Lung (tissue), 12 donors: ENCODE data around the gene CEBPB. TPM values are rescaled to one million over a fixed set of nuclear protein-coding genes. Genes with fewer than 3 reads are reported as not detected.

ENCODE experiments used
- ATAC-seq: fragments of 200-7000 bp; cut with Tn5 transposase; one replicate; pipeline ENCODE4 v1.9.1; 2020; ENCODE audit warnings: moderate number of reproducible peaks; ENCODE audit not compliant: insufficient read depth, low FRiP score
- DNase-seq, 3 donors: peaks; one replicate each; pipeline ENCODE4 v3.0.0-alpha.2; 2013 to 2017
- H3K27ac ChIP-seq, 2 donors: one replicate each; pipeline ENCODE4 v1.5.1; 2013; ENCODE audit warnings: mild to moderate bottlenecking in 2 of 2, moderate library complexity in 2 of 2, control low read depth in 1 of 2, inconsistent platforms in 1 of 2, low read depth in 1 of 2, low read length in 1 of 2
- H3K27me3 ChIP-seq, 3 donors: one replicate each; pipeline ENCODE4 v1.5.1; 2013; ENCODE audit warnings: low read length in 2 of 3; ENCODE audit not compliant: control insufficient read depth in 3 of 3, insufficient read depth in 3 of 3
- H3K36me3 ChIP-seq, 4 donors: one replicate each; pipeline ENCODE4 v1.5.1; 2013; ENCODE audit warnings: low read length in 4 of 4, mild to moderate bottlenecking in 1 of 4, moderate library complexity in 1 of 4; ENCODE audit not compliant: control insufficient read depth in 4 of 4, insufficient read depth in 4 of 4
- H3K4me1 ChIP-seq, 5 donors: one replicate each; pipeline ENCODE4 v1.5.1; 2013; ENCODE audit warnings: low read length in 5 of 5, mild to moderate bottlenecking in 2 of 5, moderate library complexity in 1 of 5; ENCODE audit not compliant: control insufficient read depth in 5 of 5, insufficient read depth in 5 of 5
- H3K4me3 ChIP-seq: one replicate; pipeline ENCODE4 v1.5.1; 2013; ENCODE audit warnings: mild to moderate bottlenecking, control low read depth, moderate library complexity
- H3K9ac ChIP-seq, 2 donors: one replicate each; pipeline ENCODE4 v1.5.1; 2013; ENCODE audit warnings: low read length in 2 of 2, control low read depth in 1 of 2; ENCODE audit not compliant: insufficient read depth in 1 of 2
- H3K9me3 ChIP-seq, 4 donors: one replicate each; pipeline ENCODE4 v1.5.1; 2013; ENCODE audit warnings: low read length in 3 of 4, mild to moderate bottlenecking in 1 of 4, moderate library complexity in 1 of 4; ENCODE audit not compliant: control insufficient read depth in 4 of 4, insufficient read depth in 3 of 4
- CTCF ChIP-seq: IDR thresholded peaks from 2 replicates; pipeline ENCODE4 v1.5.1; 2012; ENCODE audit warnings: mild to moderate bottlenecking; ENCODE audit errors: control extremely low read depth, extremely low read depth
- WGBS, 2 donors: extraction: QIAGEN DNeasy Blood & Tissue Kit; methylation state at CpG; one replicate each; pipeline ENCODE4 v1.1.7; 2013; 5-methylcytosine and 5-hydroxymethylcytosine counted together
- polyA plus RNA-seq, 2 donors: library from polyadenylated mRNA; stranded (reverse); fragments of 200-250 nt; gene quantifications; one replicate each; pipeline ENCODE4 v1.2.1, GENCODE V29; 2013
- total RNA-seq, 2 donors: library from RNA; depleted of rRNA in 1 of 2; stranded (reverse); fragments of >200 nt in 1 of 2; gene quantifications; one replicate each; pipeline ENCODE4 v1.2.1, GENCODE V29; 2014 to 2021
- donor health status: control.
- donor health status: control.
- donor health status: Bipolar disorder and iron deficiency.
- donor health status: healthy.
- donor health status: DM: yes; HTN: yes; CAD: no.

Gene CEBPB
- total and polyA plus RNA-seq, 4 donors = 53.2 to 296 (median 124) TPM

- TF ChIP-seq CTCF = no peak
- ATAC-seq (no peak), DNase-seq (no peak)
- Histone ChIP-seq H3K27ac (no peak overlapping the region), H3K36me3 (peaks cover 0 to 26% (median 16%) of the 10 kb centered on the region in 4 donors), H3K9ac (no peak overlapping the region), H3K27me3 (no peaks in the 10 kb centered on the region), H3K9me3 (peaks cover 0 to 2% (median under 1%) of the 10 kb centered on the region in 4 donors), H3K4me3 (no peak overlapping the region), H3K4me1 (peaks cover 0 to 24% (median 10%) of the 10 kb centered on the region in 5 donors)
- WGBS, 2 donors = 64 to 72% methylated on average over 11 of the region's 11 CpGs
Observed at GRCh38 chr20:50198180-50198666, 7.6 kb downstream of the CEBPB start.

- no peak overlapping the region for H3K27ac ChIP-seq
- 89 to 96% methylated on average over 1 of the region's 1 CpG for WGBS, 2 donors
Observed at GRCh38 chr20:50198716-50199115, 8.1 kb downstream of the CEBPB start.

GRCh38 chr20:50199703-50200102 lies 9.1 kb downstream of the CEBPB start:
- Histone ChIP-seq H3K36me3 (peaks cover 0 to 12% (median 3%) of the 10 kb centered on the region in 4 donors), H3K27ac (peak overlapping the region in 1 of 2 donors; percentile 10), H3K4me1 (peaks cover 0 to 10% (median 5%) of the 10 kb centered on the region in 5 donors), H3K9ac (no peak overlapping the region), H3K9me3 (peaks cover 0 to 3% (median 2%) of the 10 kb centered on the region in 4 donors), H3K4me3 (no peak overlapping the region), H3K27me3 (no peaks in the 10 kb centered on the region)
- no peak for TF ChIP-seq CTCF
- WGBS, 2 donors = 83 to 87% methylated on average over 4 of the region's 4 CpGs
- no peak for ATAC-seq
- DNase-seq = no peak

More at GRCh38 chr20:50198716-50199115, 8.1 kb downstream of the CEBPB start:
- peaks cover 0 to 21% (median 12%) of the 10 kb centered on the region in 4 donors for H3K36me3 ChIP-seq
- no peak for DNase-seq
- no peak overlapping the region for H3K4me3 ChIP-seq
- ATAC-seq = no peak
- no peaks in the 10 kb centered on the region for H3K27me3 ChIP-seq
- H3K9me3 ChIP-seq = peaks cover 0 to 3% (median under 1%) of the 10 kb centered on the region in 4 donors
- no peak for TF ChIP-seq CTCF
- H3K9ac ChIP-seq = no peak overlapping the region
- peaks cover 0 to 19% (median 9%) of the 10 kb centered on the region in 5 donors for H3K4me1 ChIP-seq
